H1 (cell line): ENCODE data around the gene CD48. TPM values are rescaled to one million over a fixed set of nuclear protein-coding genes. Genes with fewer than 3 reads are reported as not detected.

Experiments
- CTCF ChIA-PET: fragments of 300-600 bp; sonication (Branson Sonifier 250); formaldehyde crosslinking; loops from one replicate; lab custom pipeline; 2021; ENCODE audit not compliant: partially characterized antibody; lab: Charles Lee
- POLR2A ChIA-PET: fragments of 300-600 bp; sonication (Branson Sonifier 250); formaldehyde crosslinking; loops from one replicate; lab custom pipeline; 2021; ENCODE audit warnings: inconsistent platforms; ENCODE audit not compliant: partially characterized antibody; lab: Charles Lee
- DNase-seq, 2 experiments: peaks; one replicate each; pipeline versions ENCODE4 v3.0.0 to v3.0.0-alpha.2; 2010 to 2022; ENCODE audit warnings: low spot score in 2 of 2, low read depth in 1 of 2, mixed read lengths in 1 of 2
- FAIRE-seq: peaks from 2 replicates; lab custom pipeline; 2011; peaks lifted over from hg19 to GRCh38; lab: Jason Lieb, UNC
- H2AFZ ChIP-seq: 2 replicates; pipeline ENCODE4 v1.8.1; 2012; ENCODE audit warnings: low read length, inconsistent platforms
- H2AK5ac ChIP-seq: 2 replicates; pipeline ENCODE4 v1.6.1; 2013; ENCODE audit warnings: low read depth, low read length
- H2BK120ac ChIP-seq: replicated peaks from 2 replicates; pipeline ENCODE3; 2013; ENCODE audit warnings: low read depth, low read length, inconsistent platforms
- H2BK12ac ChIP-seq: 2 replicates; pipeline ENCODE4 v1.6.1; 2013; ENCODE audit warnings: low read depth, low read length
- H2BK15ac ChIP-seq: 2 replicates; pipeline ENCODE4 v1.6.1; 2013; ENCODE audit warnings: low read length
- H2BK20ac ChIP-seq: 2 replicates; pipeline ENCODE4 v1.6.1; 2013; ENCODE audit warnings: low read length
- H2BK5ac ChIP-seq: 2 replicates; pipeline ENCODE4 v1.6.1; 2013; ENCODE audit warnings: low read depth, low read length
- H3K14ac ChIP-seq: 2 replicates; pipeline ENCODE4 v1.6.1; 2013; ENCODE audit warnings: inconsistent platforms; ENCODE audit not compliant: insufficient read length
- H3K18ac ChIP-seq: 2 replicates; pipeline ENCODE4 v1.6.1; 2013; ENCODE audit warnings: low read length; ENCODE audit errors: extremely low read depth
- H3K23ac ChIP-seq: 2 replicates; pipeline ENCODE4 v1.6.1; 2013; ENCODE audit warnings: inconsistent platforms; ENCODE audit not compliant: insufficient read length
- H3K23me2 ChIP-seq: 2 replicates; pipeline ENCODE4 v1.6.1; 2013; ENCODE audit warnings: low read depth, low read length
- H3K27ac ChIP-seq: 2 replicates; pipeline ENCODE4 v1.6.1; 2011; ENCODE audit warnings: low read depth, low read length, inconsistent platforms
- H3K27me3 ChIP-seq, 4 experiments: replicated peaks in 1 of 4; 1 replicate in 1 of 4; 2 replicates in 3 of 4; pipeline versions ENCODE4 v1.6.1 to v1.8.1; 2011 to 2013; ENCODE audit warnings: low read length in 3 of 4, mild to moderate bottlenecking in 3 of 4, inconsistent platforms in 2 of 4, mixed read lengths in 2 of 4, moderate library complexity in 1 of 4; ENCODE audit not compliant: control insufficient read depth in 3 of 4, insufficient read depth in 3 of 4; ENCODE audit errors: extremely low read depth in 1 of 4
- H3K36me3 ChIP-seq, 4 experiments: 2 replicates each; pipeline versions ENCODE4 v1.6.1 to v1.8.1; 2011 to 2013; ENCODE audit warnings: mild to moderate bottlenecking in 4 of 4, low read length in 3 of 4, moderate library complexity in 2 of 4, control low read depth in 1 of 4, inconsistent platforms in 1 of 4; ENCODE audit not compliant: insufficient read depth in 4 of 4, control insufficient read depth in 2 of 4
- H3K4ac ChIP-seq: replicated peaks from 2 replicates; pipeline ENCODE3; 2013; ENCODE audit warnings: low read length, low read depth, mixed read lengths, inconsistent platforms; ENCODE audit not compliant: insufficient read length
- H3K4me1 ChIP-seq, 4 experiments: replicated peaks in 1 of 4; 1 replicate in 1 of 4; 2 replicates in 3 of 4; pipeline versions ENCODE4 v1.6.1 to v1.8.1; 2011 to 2013; ENCODE audit warnings: low read length in 3 of 4, inconsistent platforms in 2 of 4, mixed read lengths in 1 of 4; ENCODE audit not compliant: insufficient read depth in 4 of 4, control insufficient read depth in 3 of 4
- H3K4me2 ChIP-seq, 2 experiments: 2 replicates each; pipeline versions ENCODE4 v1.6.1 to v1.8.1; 2011 to 2013; ENCODE audit warnings: low read depth in 2 of 2, low read length in 2 of 2, control low read depth in 1 of 2, inconsistent platforms in 1 of 2, mild to moderate bottlenecking in 1 of 2; ENCODE audit not compliant: insufficient read depth in 1 of 2
- H3K4me3 ChIP-seq, 4 experiments: fragments of 200-600, 300-600 bp in 1 of 4; sonication (generic), shearing (Covaris generic), sonication (Bioruptor Twin) in 1 of 4; 2 replicates each; pipeline versions ENCODE4 v1.5.1 to v1.8.1; 2011 to 2016; ENCODE audit warnings: low read length in 4 of 4, low read depth in 3 of 4, control low read depth in 2 of 4, inconsistent platforms in 2 of 4, mild to moderate bottlenecking in 2 of 4, mixed read lengths in 1 of 4, moderate library complexity in 1 of 4; ENCODE audit not compliant: insufficient read depth in 2 of 4; ENCODE audit errors: extremely low read depth in 1 of 4
- H3K56ac ChIP-seq: replicated peaks from 2 replicates; pipeline ENCODE3; 2013; ENCODE audit warnings: low read depth, mild to moderate bottlenecking, mixed read lengths, low read length, inconsistent platforms; ENCODE audit not compliant: insufficient read length
- H3K79me1 ChIP-seq: 2 replicates; pipeline ENCODE4 v1.6.1; 2013; ENCODE audit warnings: low read depth, low read length, control low read depth
- H3K79me2 ChIP-seq, 2 experiments: 2 replicates each; pipeline versions ENCODE4 v1.6.1 to v1.8.1; 2012 to 2013; ENCODE audit warnings: low read length in 2 of 2, mild to moderate bottlenecking in 2 of 2, inconsistent platforms in 1 of 2; ENCODE audit not compliant: insufficient read depth in 2 of 2, control insufficient read depth in 1 of 2
- H3K9ac ChIP-seq, 4 experiments: replicated peaks in 1 of 4; 1 replicate in 1 of 4; 2 replicates in 3 of 4; pipeline versions ENCODE4 v1.6.1 to v1.8.1; 2011 to 2013; ENCODE audit warnings: low read depth in 3 of 4, low read length in 3 of 4, control low read depth in 2 of 4, mild to moderate bottlenecking in 2 of 4, moderate library complexity in 2 of 4, inconsistent platforms in 1 of 4; ENCODE audit errors: extremely low read depth in 1 of 4
- H3K9me3 ChIP-seq, 2 experiments: 2 replicates each; pipeline versions ENCODE4 v1.6.1 to v1.8.1; 2012 to 2013; ENCODE audit warnings: mild to moderate bottlenecking in 2 of 2, moderate library complexity in 2 of 2, control low read depth in 1 of 2, inconsistent platforms in 1 of 2, low read depth in 1 of 2, low read length in 1 of 2, mixed read lengths in 1 of 2; ENCODE audit not compliant: insufficient read depth in 2 of 2
- H4K20me1 ChIP-seq, 2 experiments: replicated peaks in 1 of 2; 2 replicates each; pipeline versions ENCODE3 to v1.8.1; 2011 to 2013; ENCODE audit warnings: inconsistent platforms in 2 of 2, low read length in 2 of 2, mild to moderate bottlenecking in 1 of 2; ENCODE audit not compliant: insufficient read depth in 2 of 2, control insufficient read depth in 1 of 2
- H4K5ac ChIP-seq: 2 replicates; pipeline ENCODE4 v1.6.1; 2013; ENCODE audit warnings: low read length, low read depth, mixed read lengths, inconsistent platforms; ENCODE audit not compliant: insufficient read length
- H4K8ac ChIP-seq: 2 replicates; pipeline ENCODE4 v1.8.0; 2013; ENCODE audit warnings: mild to moderate bottlenecking, moderate library complexity, low read length, inconsistent platforms; ENCODE audit not compliant: insufficient read depth; ENCODE audit errors: extremely low read depth
- H4K91ac ChIP-seq: replicated peaks from 2 replicates; pipeline ENCODE3; 2013; ENCODE audit warnings: low read length, mixed read lengths, inconsistent platforms; ENCODE audit not compliant: insufficient read length
- BACH1 ChIP-seq: IDR thresholded peaks from 2 replicates; pipeline ENCODE4 v1.6.1; 2012; ENCODE audit warnings: low read length, improper control_type of control experiment
- RBBP5 ChIP-seq: IDR thresholded peaks from 2 replicates; pipeline ENCODE4 v1.7.1; 2012; ENCODE audit warnings: low read depth, mild to moderate bottlenecking, inconsistent platforms, low read length, moderate library complexity, borderline replicate concordance
- WGBS, 2 experiments: shearing (Covaris generic) in 1 of 2; methylation state at CpG; one replicate each; pipeline versions ENCODE4 v1.1.6 to v1.1.7; 2013 to 2015; ENCODE audit warnings: low lambda C conversion rate in 2 of 2, mixed read lengths in 2 of 2, inconsistent platforms in 1 of 2, low coverage in 1 of 2, missing lambda C conversion rate in 1 of 2; ENCODE audit not compliant: insufficient replicate concordance in 2 of 2, insufficient coverage in 1 of 2, insufficient read length in 1 of 2; ENCODE audit errors: extremely low coverage in 1 of 2, missing lambda C conversion rate in 1 of 2; 5-methylcytosine and 5-hydroxymethylcytosine counted together
- polyA plus RNA-seq, 7 experiments: library from polyadenylated mRNA; depleted of rRNA in 3 of 7; stranded (reverse) in 5 of 7; unstranded in 2 of 7; fragments of >200 nt in 5 of 7; fragments of 200-250 nt in 2 of 7; gene quantifications; 1 replicate in 5 of 7; 2 replicates in 1 of 7; 4 replicates in 1 of 7; pipeline versions ENCODE4 v1.2.1 to v1.2.3, GENCODE V29; 2011 to 2013; ENCODE audit warnings: missing spikeins in 2 of 7, mixed read lengths in 2 of 7
- total RNA-seq: library from RNA; stranded (reverse); fragmentation: NEBNext Ultra II Directional; extraction: Animal tissue kit (Norgen Biotek cat#: 25700); gene quantifications from 2 replicates; pipeline ENCODE4 v1.2.1, GENCODE V29; 2021

CD48 gene
- total and polyA plus RNA-seq, 2 of the 8 experiments (the other 6 are each of a cell fraction or from before 2014, with no cell fraction given), result 0.08 TPM; not detected in 1

DNA sequence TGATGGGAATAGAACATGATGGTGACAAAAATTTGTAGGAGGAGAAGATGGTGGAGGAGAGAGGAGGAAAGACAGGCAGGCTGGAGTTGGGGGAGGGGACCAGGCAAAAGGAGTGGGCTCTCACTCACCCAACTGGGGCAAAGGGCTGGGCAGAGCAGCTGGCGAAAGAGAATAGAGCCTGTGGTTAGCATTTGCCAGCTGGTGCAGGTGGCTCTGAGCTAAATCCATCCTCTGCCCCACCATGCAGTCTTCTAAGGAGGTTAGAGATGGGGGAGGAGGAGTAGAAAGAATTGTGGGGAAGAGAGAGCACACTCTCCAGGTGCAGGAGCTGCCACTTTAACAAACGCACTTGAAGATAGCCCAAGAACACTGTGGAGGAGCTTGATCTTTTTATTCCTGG lies 37.2 kb downstream of the CD48 start:
- Histone ChIP-seq H4K5ac (peak overlapping the region; percentile 53), H2BK120ac (peak overlapping the region; percentile 19), H3K9ac (no peak overlapping the region), H2AFZ (no peak overlapping the region), H3K23me2 (no peaks in the 10 kb centered on the region; the same call in 1 of the 2 replicates), H3K4me3 (peak overlapping the region in 1 of 4 experiments; percentile 40; a peak in 1 of 8 replicates), H3K79me2 (no peaks in the 10 kb centered on the region), H4K20me1 (no peaks in the 10 kb centered on the region), H3K9me3 (peaks cover 0 to 5% of the 10 kb centered on the region in 2 experiments; a peak in 2 of 4 replicates), H3K4me1 (peaks cover 16 to 27% (median 16%) of the 10 kb centered on the region in 4 experiments), H3K27me3 (no peaks in the 10 kb centered on the region), H2BK12ac (peak overlapping the region; percentile 3; the same call in 1 of the 2 replicates), H3K4me2 (0 out of 4 replicates have a peak overlapping the region, but pooled peaks of 1 of the 2 experiments have one; percentile 19), H3K23ac (no peak overlapping the region), H3K56ac (no peak overlapping the region), H2BK5ac (no peak overlapping the region; the same call in 1 of the 2 replicates), H3K18ac (no peak overlapping the region), H3K27ac (no peak overlapping the region), H2AK5ac (no peak overlapping the region), H2BK15ac (0 out of 2 replicates have a peak overlapping the region, but pooled peaks have one; percentile 73), H3K79me1 (no peaks in the 10 kb centered on the region), H3K14ac (no peak overlapping the region), H3K4ac (no peak overlapping the region), H2BK20ac (peak overlapping the region; percentile 89; the same call in 1 of the 2 replicates), H4K8ac (no peak overlapping the region), H4K91ac (no peak overlapping the region), H3K36me3 (no peaks in the 10 kb centered on the region)
- FAIRE-seq (no peak), DNase-seq (no peak)
- TF ChIP-seq RBBP5 (0 out of 2 replicates have a peak, but pooled peaks have one; percentile 43), BACH1 (no peak)
- WGBS, 2 experiments, result 82% methylated on average over 2 of the region's 2 CpGs; no CpG with 5 or more reads in 1 of the 2 experiments
- ChIA-PET CTCF (interaction anchor here (0.8 to 3.0 kb wide), 22 partner anchors 10 to 280 kb away, joined by 3 to 32 read pairs (median 8); partner anchors contain the start of gene ITLN2), POLR2A (interaction anchor here (1.3 to 1.4 kb wide), 3 partner anchors 69 to 412 kb away, joined by 3 to 4 read pairs (median 4); partner anchors contain the start of genes DCAF8 and USF1)
